ENCODE results near the gene KCTD17.

KCTD17 gene

DNA sequence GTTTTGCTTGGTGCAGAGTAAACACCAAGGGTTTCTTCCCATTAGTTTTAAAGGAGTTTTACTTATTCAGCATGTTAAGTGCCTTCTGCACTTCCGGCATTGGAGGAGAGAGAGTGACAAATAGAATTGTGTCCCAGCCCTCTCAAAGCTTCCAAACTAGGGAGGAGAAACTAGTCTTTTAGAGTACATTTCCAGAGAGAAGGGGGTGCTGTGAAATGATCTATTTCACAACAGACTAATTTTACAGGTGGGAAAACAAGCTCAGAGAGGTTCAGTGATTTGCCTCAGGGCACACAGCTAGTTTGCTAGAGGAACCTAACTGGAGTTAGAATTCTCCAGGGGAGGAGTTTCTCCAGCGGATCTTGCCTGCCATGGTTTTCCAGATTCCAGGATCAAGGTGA lies 19.4 kb upstream of the KCTD17 start:
- Histone ChIP-seq H3K4me1 (ENCODE audit: control insufficient read depth in 1 of 2, insufficient read depth in 2 of 2, low read length in 2 of 2) (no peaks in the 10 kb centered on the region), H3K27ac (ENCODE audit: low read length) (peak overlapping the region; percentile 80), H3K36me3 (ENCODE audit: control insufficient read depth in 1 of 2, insufficient read depth in 2 of 2, low read length in 2 of 2) (peaks cover 17 to 32% of the 10 kb centered on the region in 2 donors), H3K27me3 (ENCODE audit: low read depth, low read length) (no peaks in the 10 kb centered on the region), H3K4me3 (ENCODE audit: low read depth in 1 of 2, low read length in 2 of 2) (no peak overlapping the region), H3K9me3 (ENCODE audit: control insufficient read depth in 1 of 2, low read length in 2 of 2) (no peaks in the 10 kb centered on the region)

DNA sequence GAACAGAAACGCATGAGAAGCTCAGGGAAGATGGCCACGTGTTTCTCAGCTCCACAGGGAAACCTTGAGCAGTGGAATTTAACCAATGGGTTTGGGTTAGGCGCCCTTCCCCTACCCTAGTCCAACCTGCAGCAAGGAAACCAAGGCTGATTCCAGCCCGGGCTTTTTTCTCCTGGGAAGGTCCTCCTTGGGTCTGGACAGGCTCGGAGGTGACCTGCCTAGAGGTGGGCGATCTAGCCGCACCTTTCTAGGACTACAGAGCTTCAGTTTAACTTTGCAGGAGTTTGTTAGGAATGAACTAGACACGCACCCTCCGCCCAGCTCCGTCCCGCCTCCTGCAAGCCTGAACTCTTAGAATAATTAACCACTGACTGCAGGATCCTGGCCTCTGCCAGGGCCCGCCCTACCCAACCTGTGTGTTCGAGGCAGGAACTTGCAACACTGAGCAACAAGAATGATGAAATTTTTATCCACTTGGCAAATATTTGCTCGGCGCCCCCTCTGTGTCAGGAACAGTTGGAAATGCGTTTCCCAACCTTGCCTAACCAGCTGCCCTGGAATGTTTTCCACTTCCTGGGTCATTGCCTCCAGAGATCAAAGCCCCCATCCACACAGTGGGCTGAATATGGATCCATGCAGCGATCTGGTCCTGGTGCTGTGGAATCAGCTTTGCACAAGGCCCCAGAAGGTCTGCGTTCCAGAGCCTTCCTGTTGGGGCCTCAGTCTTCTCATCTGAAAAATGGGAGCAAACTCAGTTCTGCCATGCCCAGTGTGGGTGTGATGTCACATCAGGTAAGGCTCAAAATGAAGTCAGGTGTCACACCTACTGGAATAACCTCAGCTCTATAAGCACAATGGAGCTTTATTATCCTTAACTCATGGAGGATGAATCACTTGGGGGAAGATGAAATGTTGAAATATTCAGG lies 18.7 kb upstream of the KCTD17 start:
- no peaks in the 10 kb centered on the region for H3K4me1 ChIP-seq (ENCODE audit: control insufficient read depth in 1 of 2, insufficient read depth in 2 of 2, low read length in 2 of 2)
- H3K4me3 ChIP-seq (ENCODE audit: low read depth in 1 of 2, low read length in 2 of 2) = no peak overlapping the region
- H3K9me3 ChIP-seq (ENCODE audit: control insufficient read depth in 1 of 2, low read length in 2 of 2) = no peaks in the 10 kb centered on the region
- H3K36me3 ChIP-seq (ENCODE audit: control insufficient read depth in 1 of 2, insufficient read depth in 2 of 2, low read length in 2 of 2) = peaks cover 11 to 25% of the 10 kb centered on the region in 2 donors
- H3K27me3 ChIP-seq (ENCODE audit: low read depth, low read length) = no peaks in the 10 kb centered on the region
- H3K27ac ChIP-seq (ENCODE audit: low read length) = peak overlapping the region; percentile 80

DNA sequence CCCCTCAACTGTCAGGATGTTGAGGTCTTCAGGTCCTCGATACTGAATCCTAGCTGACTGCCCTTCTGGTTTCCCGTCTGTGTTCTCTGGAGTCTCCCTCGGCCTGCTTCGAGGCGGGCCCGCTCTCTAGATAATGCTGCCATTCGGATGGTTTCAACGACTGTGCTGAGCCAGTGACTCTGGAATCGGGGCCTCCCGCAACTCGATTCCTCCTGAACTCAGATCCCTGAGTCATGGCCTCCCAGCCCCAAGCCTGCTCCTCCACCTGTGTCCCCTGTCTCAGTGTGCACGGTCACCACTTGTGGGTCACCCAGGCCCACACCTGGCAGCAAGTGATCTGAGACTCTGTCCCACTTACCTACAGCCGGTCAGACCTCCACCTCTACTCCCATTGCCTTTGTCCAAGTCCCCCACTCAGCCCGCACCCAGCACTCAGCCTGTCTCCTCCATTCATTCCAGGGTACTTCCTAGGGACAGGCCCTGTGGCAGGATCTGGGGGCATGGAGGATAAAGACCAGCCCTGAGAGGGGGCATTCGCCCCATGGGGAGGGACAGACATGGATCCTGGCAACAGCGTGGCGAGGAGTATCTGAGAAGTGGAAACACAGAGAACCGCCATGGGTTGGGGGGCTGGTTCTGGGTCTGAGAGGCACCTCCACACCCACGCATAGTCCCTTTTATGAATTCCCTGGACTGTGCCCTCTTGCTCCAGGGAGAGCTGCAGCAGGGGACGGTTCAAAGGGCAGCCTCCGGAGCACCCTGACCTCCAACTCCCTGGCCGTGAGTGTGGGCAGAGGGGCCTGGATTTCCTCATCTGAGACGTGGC lies 17.7 kb upstream of the KCTD17 start:
- no peaks in the 10 kb centered on the region for H3K9me3 ChIP-seq (ENCODE audit: control insufficient read depth in 1 of 2, low read length in 2 of 2)
- no peaks in the 10 kb centered on the region for H3K27me3 ChIP-seq (ENCODE audit: low read depth, low read length)
- H3K27ac ChIP-seq (ENCODE audit: low read length) = no peak overlapping the region
- H3K4me1 ChIP-seq (ENCODE audit: control insufficient read depth in 1 of 2, insufficient read depth in 2 of 2, low read length in 2 of 2) = no peaks in the 10 kb centered on the region
- H3K4me3 ChIP-seq (ENCODE audit: low read depth in 1 of 2, low read length in 2 of 2) = no peak overlapping the region
- H3K36me3 ChIP-seq (ENCODE audit: control insufficient read depth in 1 of 2, insufficient read depth in 2 of 2, low read length in 2 of 2) = peaks cover 9 to 20% of the 10 kb centered on the region in 2 donors

GRCh38 chr22:37036655-37037377 lies 14.7 kb upstream of the KCTD17 start:
- Histone ChIP-seq H3K36me3 (ENCODE audit: control insufficient read depth in 1 of 2, insufficient read depth in 2 of 2, low read length in 2 of 2) (no peaks in the 10 kb centered on the region), H3K4me1 (ENCODE audit: control insufficient read depth in 1 of 2, insufficient read depth in 2 of 2, low read length in 2 of 2) (no peaks in the 10 kb centered on the region), H3K27ac (ENCODE audit: low read length) (no peak overlapping the region), H3K27me3 (ENCODE audit: low read depth, low read length) (no peaks in the 10 kb centered on the region), H3K9me3 (ENCODE audit: control insufficient read depth in 1 of 2, low read length in 2 of 2) (no peaks in the 10 kb centered on the region), H3K4me3 (ENCODE audit: low read depth in 1 of 2, low read length in 2 of 2) (no peak overlapping the region)

DNA sequence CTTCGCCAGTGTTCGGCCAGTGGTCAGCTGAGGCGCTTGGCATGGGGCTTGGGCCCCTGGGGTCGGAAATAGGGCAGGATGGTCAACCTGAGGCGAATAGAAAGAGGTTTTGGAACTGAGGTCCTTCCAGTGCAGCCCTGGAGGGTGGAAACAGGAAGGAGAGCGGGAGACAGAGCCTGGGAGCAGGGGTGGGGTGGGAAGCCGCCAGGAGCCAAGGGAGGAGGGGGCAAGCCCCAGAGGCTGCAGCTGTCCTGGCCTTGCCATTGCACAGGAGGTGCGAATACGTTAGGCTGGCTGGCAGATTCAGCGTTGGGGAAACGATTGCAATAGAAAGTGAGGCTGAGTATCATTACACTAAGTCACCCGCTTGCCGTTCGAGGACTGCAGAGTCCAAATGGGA lies 13.9 kb upstream of the KCTD17 start:
- no peaks in the 10 kb centered on the region for H3K27me3 ChIP-seq (ENCODE audit: low read depth, low read length)
- no peak overlapping the region for H3K27ac ChIP-seq (ENCODE audit: low read length)
- H3K4me3 ChIP-seq (ENCODE audit: low read depth in 1 of 2, low read length in 2 of 2) = no peak overlapping the region
- no peaks in the 10 kb centered on the region for H3K9me3 ChIP-seq (ENCODE audit: control insufficient read depth in 1 of 2, low read length in 2 of 2)
- no peaks in the 10 kb centered on the region for H3K36me3 ChIP-seq (ENCODE audit: control insufficient read depth in 1 of 2, insufficient read depth in 2 of 2, low read length in 2 of 2)
- no peaks in the 10 kb centered on the region for H3K4me1 ChIP-seq (ENCODE audit: control insufficient read depth in 1 of 2, insufficient read depth in 2 of 2, low read length in 2 of 2)

DNA sequence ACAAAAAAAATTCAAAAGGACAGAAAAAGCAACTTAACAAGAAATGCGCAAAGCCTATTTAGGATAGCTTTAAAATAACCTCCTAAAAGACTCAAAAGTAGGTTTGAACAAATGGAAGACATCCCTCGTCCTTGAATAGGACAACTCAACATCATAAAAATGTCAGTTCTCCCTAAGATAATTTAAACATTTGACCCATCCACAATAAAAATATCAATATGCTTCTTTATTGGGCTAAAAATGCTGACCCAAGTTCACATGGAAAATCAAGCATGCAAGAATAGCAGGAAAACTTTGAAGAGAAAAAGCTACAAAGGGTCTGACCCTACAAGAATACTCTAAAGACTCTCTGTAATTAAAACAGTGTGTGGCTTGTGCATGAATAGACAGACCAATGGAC lies 12.1 kb upstream of the KCTD17 start:
- Histone ChIP-seq H3K4me1 (ENCODE audit: control insufficient read depth in 1 of 2, insufficient read depth in 2 of 2, low read length in 2 of 2) (no peaks in the 10 kb centered on the region), H3K4me3 (ENCODE audit: low read depth in 1 of 2, low read length in 2 of 2) (no peak overlapping the region), H3K27me3 (ENCODE audit: low read depth, low read length) (no peaks in the 10 kb centered on the region)

GRCh38 chr22:37043209-37043827 lies 8.2 kb upstream of the KCTD17 start:
- peak overlapping the region; percentile 75 for H3K27ac ChIP-seq (ENCODE audit: low read length)
- no peak overlapping the region for H3K4me3 ChIP-seq (ENCODE audit: low read depth in 1 of 2, low read length in 2 of 2)
- H3K36me3 ChIP-seq (ENCODE audit: control insufficient read depth in 1 of 2, insufficient read depth in 2 of 2, low read length in 2 of 2) = no peaks in the 10 kb centered on the region
- H3K9me3 ChIP-seq (ENCODE audit: control insufficient read depth in 1 of 2, low read length in 2 of 2) = no peaks in the 10 kb centered on the region
- H3K27me3 ChIP-seq (ENCODE audit: low read depth, low read length) = no peaks in the 10 kb centered on the region
- no peaks in the 10 kb centered on the region for H3K4me1 ChIP-seq (ENCODE audit: control insufficient read depth in 1 of 2, insufficient read depth in 2 of 2, low read length in 2 of 2)

More for the DNA sequence above, 12.1 kb upstream of the KCTD17 start:
- Histone ChIP-seq H3K9me3 (ENCODE audit: control insufficient read depth in 1 of 2, low read length in 2 of 2) (no peaks in the 10 kb centered on the region), H3K36me3 (ENCODE audit: control insufficient read depth in 1 of 2, insufficient read depth in 2 of 2, low read length in 2 of 2) (no peaks in the 10 kb centered on the region), H3K27ac (ENCODE audit: low read length) (no peak overlapping the region)

DNA sequence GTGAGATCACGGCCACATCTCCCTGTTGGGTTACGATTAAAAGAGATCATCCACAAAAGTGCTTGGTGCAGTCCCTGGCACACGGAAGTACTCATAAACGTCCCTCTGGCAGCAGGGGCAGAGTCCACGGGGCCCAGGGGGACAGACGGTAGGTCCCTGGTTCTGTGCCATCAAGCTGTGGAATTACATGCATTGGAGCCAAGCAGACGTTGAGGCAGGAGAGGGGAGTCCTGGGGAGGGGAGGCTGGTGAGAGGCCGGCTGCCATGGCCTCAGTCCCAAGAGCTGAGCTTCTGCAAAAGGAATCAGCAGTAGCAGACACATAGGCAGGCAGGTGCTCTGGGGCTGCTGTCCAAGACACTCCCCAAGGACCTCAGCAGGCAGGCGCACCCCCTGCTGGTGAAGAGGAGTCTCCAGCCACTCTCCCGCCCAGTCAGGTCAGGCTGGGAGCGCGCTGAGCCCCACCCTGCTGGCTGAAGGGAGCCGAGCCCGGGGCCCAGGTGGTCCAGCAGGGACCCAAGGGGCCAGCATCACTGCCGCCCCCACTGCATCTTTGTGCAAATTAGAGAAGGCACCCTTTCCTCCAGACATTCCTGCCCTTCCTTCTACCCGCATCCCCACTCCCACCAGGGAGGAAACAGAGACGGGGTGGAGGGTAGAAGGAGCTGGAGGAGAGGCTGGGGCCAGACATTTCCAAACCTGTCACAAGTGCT lies 7.6 kb upstream of the KCTD17 start:
- Histone ChIP-seq H3K36me3 (ENCODE audit: control insufficient read depth in 1 of 2, insufficient read depth in 2 of 2, low read length in 2 of 2) (no peaks in the 10 kb centered on the region), H3K9me3 (ENCODE audit: control insufficient read depth in 1 of 2, low read length in 2 of 2) (no peaks in the 10 kb centered on the region), H3K27ac (ENCODE audit: low read length) (peak overlapping the region; percentile 75), H3K4me3 (ENCODE audit: low read depth in 1 of 2, low read length in 2 of 2) (no peak overlapping the region), H3K27me3 (ENCODE audit: low read depth, low read length) (no peaks in the 10 kb centered on the region), H3K4me1 (ENCODE audit: control insufficient read depth in 1 of 2, insufficient read depth in 2 of 2, low read length in 2 of 2) (no peaks in the 10 kb centered on the region)

GRCh38 chr22:37044634-37045625 lies 6.6 kb upstream of the KCTD17 start:
- Histone ChIP-seq H3K36me3 (ENCODE audit: control insufficient read depth in 1 of 2, insufficient read depth in 2 of 2, low read length in 2 of 2) (no peaks in the 10 kb centered on the region), H3K4me3 (ENCODE audit: low read depth in 1 of 2, low read length in 2 of 2) (no peak overlapping the region), H3K27ac (ENCODE audit: low read length) (no peak overlapping the region), H3K9me3 (ENCODE audit: control insufficient read depth in 1 of 2, low read length in 2 of 2) (no peaks in the 10 kb centered on the region), H3K4me1 (ENCODE audit: control insufficient read depth in 1 of 2, insufficient read depth in 2 of 2, low read length in 2 of 2) (no peaks in the 10 kb centered on the region), H3K27me3 (ENCODE audit: low read depth, low read length) (no peaks in the 10 kb centered on the region)
